Right lobe of liver (tissue), 6 donors: Measurements from ENCODE around the gene ZSCAN4. TPM values are rescaled to one million over a fixed set of nuclear protein-coding genes. Genes with fewer than 3 reads are reported as not detected.

Source experiments
- ATAC-seq, 4 donors: fragments of 200-7000 bp; cut with Tn5 transposase; one replicate each; pipeline ENCODE4 v1.9.1; 2020; ENCODE audit warnings: mild to moderate bottlenecking in 4 of 4, moderate library complexity in 4 of 4
- DNase-seq, 3 donors: peaks; one replicate each; pipeline ENCODE4 v3.0.0-alpha.2; 2020
- H3K27ac ChIP-seq, 3 donors: fragments of 200-600 bp; one replicate each; pipeline ENCODE4 v1.8.0; 2022
- H3K27me3 ChIP-seq, 2 donors: fragments of 200-600 bp; one replicate each; pipeline ENCODE4 v1.8.0; 2022
- H3K36me3 ChIP-seq, 4 donors: fragments of 200-600 bp; sonication (generic) in 1 of 4; one replicate each; pipeline versions ENCODE4 v1.5.1 to v1.8.0; 2017 to 2022; ENCODE audit warnings: control low read depth in 1 of 4
- H3K4me1 ChIP-seq, 4 donors: fragments of 200-600 bp; sonication (generic) in 1 of 4; one replicate each; pipeline versions ENCODE4 v1.5.1 to v1.8.0; 2017 to 2022; ENCODE audit warnings: control low read depth in 1 of 4
- H3K4me3 ChIP-seq, 3 donors: fragments of 200-600 bp; one replicate each; pipeline ENCODE4 v1.8.0; 2022
- H3K9me3 ChIP-seq, 4 donors: fragments of 200-600 bp; sonication (generic) in 1 of 4; one replicate each; pipeline versions ENCODE4 v1.5.1 to v1.8.0; 2017 to 2022; ENCODE audit warnings: control low read depth in 1 of 4
- POLR2A ChIP-seq: fragments of 450-650 bp; IDR thresholded peaks from one replicate; pipeline ENCODE4 v1.6.1; 2017; ENCODE audit warnings: antibody characterized with exemption, mild to moderate bottlenecking
- WGBS: methylation state at CpG from one replicate; pipeline ENCODE4 v1.1.6; 2018; ENCODE audit warnings: low coverage, low lambda C conversion rate; ENCODE audit not compliant: insufficient coverage; ENCODE audit errors: missing lambda C conversion rate; 5-methylcytosine and 5-hydroxymethylcytosine counted together
- intact Hi-C, 2 donors: fragments of 100-400 bp; cut with DNase I; formaldehyde crosslinking; loops; one replicate each; pipeline versions ENCODE4 v1.11.2 to v1.14.1; 2022
- total RNA-seq, 6 experiments: library from RNA; depleted of rRNA in 2 of 6; stranded (reverse); fragments of >200 nt in 2 of 6; fragmentation: NEBNext Ultra II Directional in 3 of 6; extraction: Animal tissue kit (Norgen Biotek cat#: 25700) in 3 of 6; gene quantifications; one replicate each; pipeline versions ENCODE4 v1.1.0 to v1.2.4, GENCODE V29; 2016 to 2023
- TF ChIP-seq, protein P1 (sequence below), 4 donors: fragments of 200-600 bp in 3 of 4; fragments of 450-650 bp in 1 of 4; IDR thresholded peaks; one replicate each; pipeline versions ENCODE4 v1.5.1 to v1.8.0; 2016 to 2022; ENCODE audit warnings: antibody characterized with exemption in 4 of 4, mild to moderate bottlenecking in 2 of 4
- donor health status: DM: no; HTN: yes; CAD: no.
- donor health status: DM: no; HTN: no; CAD: no.
- donor health status: DM: no; HTN: no; CAD: no.
- donor health status: DM: no; HTN: yes; CAD: no.
- donor health status: DM: no; HTN: yes; CAD: no.

The ZSCAN4 gene
- total RNA-seq, 6 experiments from 2014 or later, result not detected

DNA sequence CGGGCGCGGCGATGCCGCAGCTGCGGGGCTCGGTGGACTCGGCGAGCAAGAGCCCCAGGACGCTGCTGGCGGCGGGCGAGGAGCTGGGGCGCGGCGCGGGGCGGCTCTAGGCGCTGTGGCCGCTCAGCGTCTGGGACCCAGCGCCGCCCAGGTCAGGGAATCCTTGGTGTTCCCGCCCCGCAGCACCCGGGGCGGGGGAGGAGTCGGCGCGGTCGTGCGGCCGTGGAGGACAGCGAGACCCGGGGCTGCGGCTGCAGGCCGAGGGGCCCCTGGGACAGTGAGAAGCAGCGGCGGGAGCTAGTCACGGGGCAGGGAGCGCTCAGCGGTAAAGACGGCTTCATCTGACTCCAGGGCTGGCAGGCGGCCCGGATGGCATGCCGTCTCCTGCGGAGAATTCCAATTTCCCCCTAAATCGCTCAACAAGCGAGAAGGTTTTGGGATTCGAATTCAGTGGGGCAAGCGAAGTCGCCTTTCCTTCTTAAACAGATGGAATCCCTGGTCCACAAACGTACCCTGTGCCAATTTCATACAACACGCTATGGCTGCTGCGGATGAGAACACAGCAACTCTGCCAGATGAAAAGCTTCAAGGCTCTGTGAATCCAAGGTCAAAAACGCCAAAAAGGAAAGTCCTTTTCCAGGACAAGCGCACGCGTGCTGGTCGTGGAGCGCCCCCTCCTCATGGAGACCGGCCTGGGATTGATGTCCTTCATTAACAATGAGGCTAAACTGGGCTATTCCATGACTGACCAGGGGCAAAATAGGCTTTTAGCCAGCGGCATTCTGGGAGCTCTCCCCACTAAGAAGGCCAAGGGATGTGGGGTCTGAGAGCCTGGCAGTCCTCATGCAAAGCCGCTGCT lies 4.2 kb upstream of the ZSCAN4 start:
- H3K4me3 ChIP-seq, result peak overlapping the region in 2 of 3 donors; percentile 25 to 48
- intact Hi-C loops, result no loop called here
- H3K27ac ChIP-seq, result peak overlapping the region in 2 of 3 donors; percentile 18 to 40
- DNase-seq, result peak; percentile 33 to 50 (median 47)
- H3K9me3 ChIP-seq, result no peaks in the 10 kb centered on the region
- ATAC-seq, result peak; percentile 48 to 84 (median 67)
- WGBS, result 10% methylated on average over 19 of the region's 64 CpGs
- no peaks in the 10 kb centered on the region for H3K36me3 ChIP-seq
- H3K4me1 ChIP-seq, result no peaks in the 10 kb centered on the region
- H3K27me3 ChIP-seq, result no peaks in the 10 kb centered on the region
- TF ChIP-seq, protein P1, sequence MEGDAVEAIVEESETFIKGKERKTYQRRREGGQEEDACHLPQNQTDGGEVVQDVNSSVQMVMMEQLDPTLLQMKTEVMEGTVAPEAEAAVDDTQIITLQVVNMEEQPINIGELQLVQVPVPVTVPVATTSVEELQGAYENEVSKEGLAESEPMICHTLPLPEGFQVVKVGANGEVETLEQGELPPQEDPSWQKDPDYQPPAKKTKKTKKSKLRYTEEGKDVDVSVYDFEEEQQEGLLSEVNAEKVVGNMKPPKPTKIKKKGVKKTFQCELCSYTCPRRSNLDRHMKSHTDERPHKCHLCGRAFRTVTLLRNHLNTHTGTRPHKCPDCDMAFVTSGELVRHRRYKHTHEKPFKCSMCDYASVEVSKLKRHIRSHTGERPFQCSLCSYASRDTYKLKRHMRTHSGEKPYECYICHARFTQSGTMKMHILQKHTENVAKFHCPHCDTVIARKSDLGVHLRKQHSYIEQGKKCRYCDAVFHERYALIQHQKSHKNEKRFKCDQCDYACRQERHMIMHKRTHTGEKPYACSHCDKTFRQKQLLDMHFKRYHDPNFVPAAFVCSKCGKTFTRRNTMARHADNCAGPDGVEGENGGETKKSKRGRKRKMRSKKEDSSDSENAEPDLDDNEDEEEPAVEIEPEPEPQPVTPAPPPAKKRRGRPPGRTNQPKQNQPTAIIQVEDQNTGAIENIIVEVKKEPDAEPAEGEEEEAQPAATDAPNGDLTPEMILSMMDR (IDR thresholded peaks at IDR 0.05), result no peak
- no peak for TF ChIP-seq POLR2A

DNA sequence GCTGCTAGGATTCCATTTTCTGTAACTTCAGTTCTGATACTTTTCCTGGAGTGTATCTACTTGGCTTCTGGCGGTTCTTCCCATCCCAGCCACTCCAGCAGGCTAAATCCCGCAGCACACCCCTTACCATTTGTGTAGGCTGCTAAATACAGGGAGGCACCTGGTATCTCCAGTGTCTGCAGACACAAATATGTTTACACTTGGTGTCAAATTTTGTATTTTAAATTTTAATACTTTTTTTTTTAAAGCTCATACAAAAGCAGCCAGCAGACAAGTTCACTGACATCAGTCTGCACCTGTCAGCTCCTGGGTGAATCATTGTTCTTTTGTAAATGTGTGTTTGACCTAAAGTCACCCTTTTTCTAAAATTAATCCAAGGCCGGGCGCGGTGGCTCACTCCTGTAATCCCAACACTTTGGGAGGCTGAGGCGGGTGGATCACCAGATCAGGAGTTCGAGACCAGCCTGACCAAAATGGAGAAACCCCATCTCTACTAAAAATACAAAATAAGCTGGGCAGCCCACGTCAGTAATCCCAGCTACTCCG lies 3.4 kb upstream of the ZSCAN4 start:
- 66% methylated on average over 8 of the region's 9 CpGs for WGBS
- intact Hi-C loops, result no loop called here
- Histone ChIP-seq H3K27ac (no peak overlapping the region), H3K36me3 (no peaks in the 10 kb centered on the region), H3K27me3 (no peaks in the 10 kb centered on the region), H3K4me1 (no peaks in the 10 kb centered on the region), H3K4me3 (no peak overlapping the region), H3K9me3 (no peaks in the 10 kb centered on the region)
- DNase-seq, result no peak
- no peak for TF ChIP-seq POLR2A
- TF ChIP-seq, protein P1 (IDR thresholded peaks at IDR 0.05), result no peak
- no peak for ATAC-seq

DNA sequence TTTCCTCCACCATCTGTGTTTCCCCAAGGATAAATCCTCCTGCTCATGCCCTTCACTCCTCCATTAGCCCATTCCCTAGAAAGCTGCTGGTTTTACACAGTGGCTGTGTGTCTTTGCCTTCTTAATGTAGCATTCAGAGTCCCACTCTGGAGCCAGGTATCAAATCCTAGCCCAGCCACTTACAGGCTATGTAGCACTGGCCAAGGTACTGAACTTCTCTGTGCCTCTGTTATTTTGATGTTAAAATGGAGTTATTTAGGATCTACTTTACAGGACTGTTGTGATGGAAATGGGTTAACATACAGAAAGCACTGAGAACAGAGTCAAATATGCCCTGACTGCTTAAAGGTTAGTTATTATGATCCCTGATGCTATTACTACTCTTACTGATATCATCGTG lies 1.5 kb upstream of the ZSCAN4 start:
- Histone ChIP-seq H3K27ac (no peak overlapping the region), H3K36me3 (no peaks in the 10 kb centered on the region), H3K4me3 (no peak overlapping the region), H3K27me3 (no peaks in the 10 kb centered on the region), H3K9me3 (no peaks in the 10 kb centered on the region), H3K4me1 (no peaks in the 10 kb centered on the region)
- WGBS, result 88% methylated on average over 1 of the region's 1 CpG
- DNase-seq (no peak), ATAC-seq (no peak)
- TF ChIP-seq POLR2A, result no peak
- TF ChIP-seq, protein P1 (IDR thresholded peaks at IDR 0.05), result no peak
- intact Hi-C loops, result no loop called here

DNA sequence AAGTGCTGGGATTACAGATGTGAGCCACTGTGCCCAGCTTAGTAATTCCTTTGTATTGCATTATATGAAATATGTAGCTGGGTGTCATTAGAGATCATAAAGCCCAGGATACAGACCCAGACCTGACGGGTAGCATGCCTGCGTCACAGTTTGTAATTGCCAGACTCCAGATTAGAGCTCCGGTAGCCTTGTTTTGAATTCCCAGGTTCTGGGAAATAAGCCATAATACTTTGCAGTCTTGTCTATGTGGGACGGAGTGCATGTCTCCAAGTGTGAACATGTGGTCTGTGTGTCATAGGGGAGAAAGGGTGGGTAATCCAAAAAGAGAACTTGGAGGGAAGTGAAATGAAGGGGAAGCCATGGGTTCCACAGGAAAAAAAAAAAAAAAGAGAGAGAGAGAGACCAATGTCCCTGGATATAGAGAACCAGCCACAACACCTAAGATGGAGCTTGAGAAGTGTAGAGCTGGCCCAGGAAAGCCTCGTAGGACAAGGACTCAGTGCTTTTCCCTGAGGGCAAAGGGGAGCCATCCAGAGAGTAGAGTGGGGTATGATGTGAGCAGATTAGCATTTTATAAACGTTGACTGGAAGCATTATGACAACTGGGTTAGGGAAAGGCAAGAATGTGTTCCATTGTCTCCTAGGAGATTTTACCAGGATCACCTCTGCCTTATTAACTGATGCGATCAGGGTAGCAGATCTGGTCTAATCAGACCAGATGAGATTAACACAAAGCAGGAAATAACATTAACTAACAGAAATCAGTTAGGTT lies 2.6 kb downstream of the ZSCAN4 start:
- Histone ChIP-seq H3K9me3 (peaks cover 0 to 4% (median 0%) of the 10 kb centered on the region in 4 donors), H3K36me3 (no peaks in the 10 kb centered on the region), H3K27ac (no peak overlapping the region), H3K27me3 (no peaks in the 10 kb centered on the region), H3K4me1 (no peaks in the 10 kb centered on the region), H3K4me3 (no peak overlapping the region)
- DNase-seq, result no peak
- TF ChIP-seq, protein P1 (IDR thresholded peaks at IDR 0.05), result no peak
- TF ChIP-seq POLR2A, result no peak
- ATAC-seq, result no peak
- intact Hi-C loops, result no loop called here
- 49% methylated on average over 7 of the region's 7 CpGs for WGBS
